Measurements from ENCODE around the gene CARS1. TPM values are rescaled to one million over a fixed set of nuclear protein-coding genes. Genes with fewer than 3 reads are reported as not detected.

Gene CARS1
- total and polyA plus RNA-seq, 7 donors, result 24.2 to 78.6 (median 52.0) TPM

- H3K4me3 ChIP-seq, result no peak overlapping the region
- intact Hi-C loops (cut with DNase I), result no loop called here
- no peaks in the 10 kb centered on the region for H3K9me3 ChIP-seq
- DNase-seq (no peak), ATAC-seq (no peak)
- H3K27ac ChIP-seq, result no peak overlapping the region
- TF ChIP-seq CTCF (IDR thresholded peaks at IDR 0.05), result no peak
- H3K4me1 ChIP-seq, result no peaks in the 10 kb centered on the region
- peaks cover 8 to 96% of the 10 kb centered on the region in 2 donors for H3K36me3 ChIP-seq (ENCODE audit: insufficient read depth in 1 of 2, low read depth in 1 of 2)
- 84 to 91% (median 87%) methylated on average over 12 to 13 of the region's 13 CpGs for WGBS, 3 donors
- H3K27me3 ChIP-seq (ENCODE audit: insufficient read depth in 3 of 3, low read length in 2 of 3), result no peaks in the 10 kb centered on the region
Measured at GRCh38 chr11:3010004-3010403, 47.2 kb downstream of the CARS1 start.

GRCh38 chr11:3009481-3009880 is 47.7 kb downstream of the CARS1 start:
- Histone ChIP-seq H3K9me3 (no peaks in the 10 kb centered on the region), H3K36me3 (ENCODE audit: insufficient read depth in 1 of 2, low read depth in 1 of 2) (peaks cover 6 to 96% of the 10 kb centered on the region in 2 donors), H3K4me1 (no peaks in the 10 kb centered on the region), H3K27ac (no peak overlapping the region), H3K4me3 (no peak overlapping the region), H3K27me3 (ENCODE audit: insufficient read depth in 3 of 3, low read length in 2 of 3) (no peaks in the 10 kb centered on the region)
- no peak for DNase-seq
- ATAC-seq, result no peak
- WGBS, 3 donors, result 64 to 76% (median 74%) methylated on average over 5 of the region's 5 CpGs
- TF ChIP-seq CTCF (IDR thresholded peaks at IDR 0.05), result no peak
- intact Hi-C loops (cut with DNase I), result no loop called here

DNA sequence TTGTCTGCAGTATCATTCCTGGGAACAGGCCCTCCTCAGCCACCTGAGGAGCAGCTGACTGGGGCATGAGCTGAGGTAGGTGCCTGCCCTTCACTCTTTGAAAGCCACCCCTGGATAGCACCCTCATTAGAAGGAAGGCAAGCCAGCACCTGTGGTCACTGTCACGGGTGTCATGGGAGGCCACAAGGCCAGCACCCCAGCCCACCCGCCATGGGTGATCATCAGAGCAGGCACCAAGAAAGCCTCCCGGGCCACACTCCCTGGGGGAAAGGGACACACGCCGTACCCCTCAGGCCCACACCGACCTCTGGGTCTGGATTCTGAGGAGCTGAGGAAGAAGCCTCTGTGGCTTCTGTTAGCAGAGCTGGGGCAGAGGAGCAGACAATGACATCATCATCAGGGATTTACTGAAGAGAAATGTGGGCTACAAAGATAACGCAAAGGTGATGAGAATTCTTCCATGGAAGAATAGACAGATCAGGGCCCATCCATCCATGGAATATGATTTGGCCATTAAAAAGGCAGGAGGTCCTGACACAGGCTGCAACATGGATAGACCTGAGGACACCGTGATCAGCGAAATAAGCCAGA is 48.4 kb downstream of the CARS1 start:
- H3K36me3 ChIP-seq (ENCODE audit: insufficient read depth in 1 of 2, low read depth in 1 of 2), result peaks cover 6 to 96% of the 10 kb centered on the region in 2 donors
- intact Hi-C loops (cut with DNase I), result no loop called here
- TF ChIP-seq CTCF (IDR thresholded peaks at IDR 0.05), result no peak
- no peaks in the 10 kb centered on the region for H3K9me3 ChIP-seq
- H3K4me3 ChIP-seq, result no peak overlapping the region
- no peak for DNase-seq
- no peaks in the 10 kb centered on the region for H3K4me1 ChIP-seq
- no peak for ATAC-seq
- no peaks in the 10 kb centered on the region for H3K27me3 ChIP-seq (ENCODE audit: insufficient read depth in 3 of 3, low read length in 2 of 3)
- no peak overlapping the region for H3K27ac ChIP-seq
- 89 to 91% (median 90%) methylated on average over 9 of the region's 9 CpGs for WGBS, 3 donors

DNA sequence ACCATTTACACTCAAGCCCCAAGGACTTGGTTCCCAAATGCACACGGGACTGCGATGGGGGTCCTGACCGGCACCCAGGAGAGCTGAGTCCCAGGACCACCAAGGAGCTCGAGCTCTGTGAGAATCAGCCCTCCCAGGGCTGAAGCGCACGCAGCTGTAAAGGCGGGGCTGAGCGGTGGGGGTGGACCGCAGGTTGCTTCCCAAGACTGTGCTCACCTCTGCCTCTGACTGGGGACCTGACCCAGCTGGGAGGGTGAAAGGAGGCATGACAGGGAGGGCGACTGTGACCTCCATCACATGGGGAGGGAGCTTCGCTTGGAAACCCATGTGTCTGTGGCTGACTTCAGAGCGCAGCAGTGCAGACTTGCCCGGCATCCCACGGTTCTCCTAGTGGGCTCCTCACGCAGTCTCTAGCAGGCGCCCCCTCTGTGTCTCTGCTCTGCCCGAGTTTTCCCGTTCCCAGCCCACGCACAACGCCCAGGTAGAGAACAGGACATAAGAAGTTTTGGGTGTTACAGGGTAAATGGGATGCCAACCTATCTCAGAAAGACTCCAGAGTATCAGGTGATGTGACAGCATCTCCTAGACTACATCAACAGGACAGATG is 49.7 kb downstream of the CARS1 start:
- no peak overlapping the region for H3K27ac ChIP-seq

More for the DNA sequence above, 49.7 kb downstream of the CARS1 start:
- no peaks in the 10 kb centered on the region for H3K4me1 ChIP-seq
- H3K36me3 ChIP-seq (ENCODE audit: insufficient read depth in 1 of 2, low read depth in 1 of 2), result peaks cover 5 to 96% of the 10 kb centered on the region in 2 donors
- no peak for ATAC-seq
- 87 to 93% (median 92%) methylated on average over 20 of the region's 20 CpGs for WGBS, 3 donors
- H3K27me3 ChIP-seq (ENCODE audit: insufficient read depth in 3 of 3, low read length in 2 of 3), result no peaks in the 10 kb centered on the region
- no peaks in the 10 kb centered on the region for H3K9me3 ChIP-seq
- intact Hi-C loops (cut with DNase I), result no loop called here
- no peak for DNase-seq
- no peak overlapping the region for H3K4me3 ChIP-seq
- TF ChIP-seq CTCF (IDR thresholded peaks at IDR 0.05), result no peak
